HT-29 (cell line): ENCODE data around the gene MGMT. TPM values are rescaled to one million over a fixed set of nuclear protein-coding genes. Genes with fewer than 3 reads are reported as not detected.
A peak's percentile ranks its signal among the peaks of the same experiment; 100 is the strongest.

Source experiments
- DNase-seq: peaks from one replicate; pipeline ENCODE4 v3.0.0-alpha.2; 2015; ENCODE audit warnings: low spot score
- total RNA-seq: library from RNA; depleted of rRNA; stranded (reverse); fragments of >200 nt; shearing (Covaris generic); gene quantifications from 2 replicates; pipeline ENCODE4 v1.2.3, GENCODE V29; 2014

MGMT gene
- total RNA-seq, 1 experiment from 2014 or later, result 32.7 TPM

DNA sequence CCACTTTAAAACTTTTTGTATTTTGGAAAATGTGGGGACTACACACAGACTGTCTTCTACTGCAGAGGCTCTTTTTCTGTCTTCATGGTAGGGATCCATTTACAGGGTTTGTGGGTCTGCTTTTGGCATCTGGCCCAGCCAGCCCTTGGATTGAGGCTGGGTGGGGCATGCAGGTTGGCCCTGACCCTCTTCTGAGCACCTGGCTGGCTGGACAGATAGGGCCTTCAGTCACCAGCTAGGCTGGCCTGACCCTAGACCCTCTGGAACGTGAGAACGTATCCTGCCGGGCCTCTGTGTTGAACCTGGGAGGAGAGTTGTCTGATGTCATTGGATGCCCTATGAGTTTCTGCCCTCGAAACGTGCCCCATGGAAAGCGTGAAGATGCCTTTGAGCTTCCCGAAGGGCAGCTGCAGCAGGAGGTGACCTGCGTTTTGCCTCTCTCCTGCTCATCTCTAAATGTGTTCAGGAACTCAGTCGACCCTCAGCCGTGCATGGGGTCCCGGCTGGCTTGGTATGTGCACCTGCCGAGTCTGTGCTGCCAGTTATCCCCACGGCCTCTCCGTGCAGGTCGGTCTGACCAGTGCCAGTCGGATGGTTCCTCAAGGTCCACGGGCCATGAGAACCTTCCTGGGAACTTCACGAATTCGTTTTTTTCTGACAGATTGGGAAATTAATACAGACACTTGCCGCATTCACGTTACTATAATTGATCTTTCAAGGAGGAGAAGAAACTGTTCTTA is 74.9 kb downstream of the MGMT start:
- no peak for DNase-seq

DNA sequence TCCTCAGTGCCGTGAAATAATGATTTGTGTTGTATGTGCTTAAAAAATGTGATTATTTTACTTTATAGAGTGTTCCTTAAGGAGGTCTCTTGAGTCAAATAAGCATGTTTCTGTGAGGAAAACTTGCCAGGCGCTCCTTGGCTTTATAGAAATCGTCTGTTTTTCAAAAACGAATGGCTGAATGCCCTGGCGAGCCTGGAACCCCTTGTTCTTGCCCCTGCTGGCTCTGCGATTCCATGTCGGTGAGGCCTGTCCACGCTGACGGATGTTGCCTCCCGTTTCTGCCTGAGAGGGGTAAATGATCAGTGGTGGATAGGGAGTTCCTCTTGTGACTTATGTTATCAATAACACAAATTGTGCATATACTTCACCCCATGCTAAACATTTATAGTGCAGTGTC is 75.5 kb downstream of the MGMT start:
- no peak for DNase-seq

DNA sequence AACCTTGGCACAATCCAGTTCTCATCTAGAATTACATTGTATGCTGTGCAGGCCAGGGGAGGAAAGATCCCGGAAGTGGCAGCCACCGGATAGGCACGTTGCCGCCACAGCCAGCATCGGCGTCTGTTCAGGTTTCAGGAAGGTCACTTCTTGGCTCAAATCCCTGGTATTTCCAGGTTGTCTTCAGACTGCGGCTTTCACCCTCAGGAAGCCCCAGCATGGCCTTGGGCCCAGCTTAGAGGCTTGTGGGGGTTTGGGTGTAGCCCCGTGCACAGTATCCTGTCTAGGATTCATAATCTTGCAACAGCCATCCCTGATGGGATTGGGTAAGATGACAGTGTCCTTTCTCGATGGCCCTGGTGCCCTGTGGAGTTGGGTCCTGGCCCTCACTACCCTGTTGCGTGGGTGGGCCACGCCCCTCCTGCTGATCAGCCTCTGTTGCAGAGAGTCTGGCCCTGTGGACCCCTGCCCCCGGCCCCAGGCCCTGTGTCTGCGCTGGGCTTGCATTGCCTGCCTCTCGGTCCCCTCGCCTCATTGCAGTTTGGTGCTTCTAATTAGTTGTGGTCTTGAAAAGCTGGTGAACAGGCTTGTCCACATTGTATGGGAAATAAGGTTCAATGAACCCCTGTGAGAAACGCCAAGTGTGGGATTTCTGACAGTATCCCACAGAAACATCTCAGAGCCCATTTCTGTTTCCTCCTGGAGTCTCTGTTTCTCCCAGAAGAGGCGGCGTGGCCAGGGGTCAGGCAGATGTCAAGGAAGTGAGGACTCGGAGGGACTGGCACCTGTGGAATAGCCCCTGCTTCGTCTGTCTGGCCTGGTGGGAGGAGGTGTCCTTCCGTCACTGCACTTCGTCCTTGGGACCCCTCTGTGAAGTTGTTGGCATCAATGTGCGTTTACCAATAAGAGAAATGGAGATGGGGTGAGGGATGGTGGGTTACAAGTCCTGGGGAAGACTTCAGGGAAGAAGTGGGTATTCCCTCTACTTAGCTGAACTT is 77.5 kb downstream of the MGMT start:
- no peak for DNase-seq

DNA sequence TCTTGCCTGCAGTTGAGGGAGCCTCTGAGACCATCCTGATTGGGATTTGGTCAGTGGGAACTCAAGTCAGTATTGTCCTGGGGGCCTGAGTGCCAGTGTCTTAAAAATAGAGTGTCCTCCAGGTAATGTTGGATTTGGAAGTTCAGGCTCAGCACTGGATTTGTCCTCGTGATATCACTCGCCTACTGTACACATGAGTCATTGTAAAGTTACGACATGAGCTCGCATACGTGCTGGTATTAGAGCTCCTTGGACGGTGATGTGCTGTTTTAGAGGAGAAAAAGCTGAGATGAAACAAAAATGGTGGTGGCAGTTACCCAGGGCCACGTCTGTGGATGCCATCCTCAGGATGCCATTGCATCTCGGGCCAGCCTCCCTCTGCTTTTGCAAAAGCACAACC is 78.2 kb downstream of the MGMT start:
- peak; percentile 39 for DNase-seq

DNA sequence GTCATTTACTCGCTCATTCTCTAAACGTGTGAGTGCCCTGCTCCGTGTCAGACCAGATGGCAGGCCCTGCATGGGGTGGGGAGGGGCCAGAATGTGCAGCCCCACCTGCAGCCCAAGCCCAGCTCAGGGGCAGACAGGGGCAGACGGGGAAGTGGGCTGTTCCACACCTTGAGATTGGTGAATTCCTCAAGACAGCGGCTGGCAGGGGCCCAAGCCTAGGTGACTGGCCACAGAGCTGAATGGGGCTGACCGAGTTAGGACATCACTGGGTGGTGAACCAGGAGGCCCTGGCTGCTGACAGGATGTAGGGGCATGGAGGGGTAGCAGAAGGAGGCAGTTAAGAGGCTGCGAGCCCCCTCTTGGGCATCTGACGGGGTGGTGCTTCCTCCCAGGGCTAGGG is 79.1 kb downstream of the MGMT start:
- DNase-seq, result no peak

DNA sequence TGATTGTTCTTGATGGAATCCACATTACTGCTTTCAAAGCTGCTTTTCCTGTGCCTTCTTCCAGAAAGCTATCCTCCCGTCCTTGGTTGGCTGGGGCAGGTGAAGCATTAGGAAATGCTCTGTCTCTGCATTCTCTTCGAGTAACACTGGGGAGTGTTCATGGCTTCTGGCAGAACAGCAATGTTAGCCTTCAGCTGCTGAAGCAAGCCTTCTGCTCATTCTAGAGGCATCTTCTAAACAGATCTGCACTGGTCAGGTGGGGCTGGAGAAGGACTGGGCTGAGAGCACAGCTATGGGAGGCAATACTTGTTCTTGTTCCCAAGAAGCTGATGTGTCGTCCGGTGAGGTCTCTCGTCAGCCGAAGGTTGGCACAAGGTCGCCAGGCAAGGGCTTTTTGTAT is 80.6 kb downstream of the MGMT start:
- no peak for DNase-seq

DNA sequence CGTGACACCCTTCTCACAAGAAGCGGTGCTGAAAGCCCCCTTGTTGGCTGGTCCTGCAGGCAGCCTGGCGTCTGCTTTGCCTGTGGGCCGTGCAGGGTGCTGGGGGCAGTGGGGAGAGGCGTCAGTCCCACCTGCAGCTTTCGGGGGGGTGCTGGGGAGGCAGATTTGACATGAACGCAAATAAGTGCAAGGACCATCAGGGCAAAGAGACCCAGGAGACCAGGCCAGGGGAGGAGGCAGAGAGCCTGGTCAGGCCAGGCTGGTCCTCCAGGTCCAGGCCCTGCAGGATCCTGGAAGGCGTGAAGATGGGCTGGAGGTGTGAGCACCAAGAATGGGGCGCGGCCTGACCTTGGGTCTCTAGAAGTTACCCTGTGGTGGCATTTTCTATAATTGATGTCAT is 81.6 kb downstream of the MGMT start:
- no peak for DNase-seq

DNA sequence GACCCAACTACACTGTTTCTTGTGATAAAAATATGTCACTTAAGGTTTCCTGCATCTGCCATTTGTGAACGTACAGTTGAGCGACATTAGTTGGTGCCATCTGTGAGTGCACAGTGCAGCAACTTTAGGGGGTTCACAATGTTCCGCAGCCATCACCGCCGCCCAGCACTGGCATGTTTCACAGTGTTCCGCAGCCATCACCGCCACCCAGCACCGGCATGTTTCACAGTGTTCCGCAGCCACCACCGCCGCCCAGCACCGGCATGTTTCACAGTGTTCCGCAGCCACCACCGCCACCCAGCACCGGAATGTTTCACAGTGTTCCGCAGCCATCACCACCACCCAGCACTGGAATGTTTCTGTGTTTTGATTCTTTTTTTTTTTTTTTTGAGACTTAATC is 83.0 kb downstream of the MGMT start:
- peak; percentile 58 for DNase-seq

DNA sequence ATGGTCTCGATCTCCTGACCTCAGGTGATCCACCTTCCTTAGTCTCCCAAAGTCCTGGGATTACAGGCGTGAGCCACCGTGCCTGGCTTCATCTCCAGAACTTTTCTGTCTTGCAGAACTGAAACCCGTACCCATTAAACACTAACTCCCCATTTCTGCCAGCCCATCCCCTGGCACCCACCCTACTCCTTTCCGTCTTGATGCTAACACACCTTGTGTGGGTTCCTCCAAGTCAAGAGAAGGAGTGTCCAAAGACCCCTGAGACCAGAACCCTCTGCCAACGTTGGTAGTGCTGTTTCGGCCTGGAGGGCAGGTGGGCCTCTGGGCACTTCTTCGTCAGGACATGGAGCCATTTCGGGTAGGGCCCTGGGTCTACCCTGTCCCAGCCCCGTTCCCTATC is 83.6 kb downstream of the MGMT start:
- no peak for DNase-seq

DNA sequence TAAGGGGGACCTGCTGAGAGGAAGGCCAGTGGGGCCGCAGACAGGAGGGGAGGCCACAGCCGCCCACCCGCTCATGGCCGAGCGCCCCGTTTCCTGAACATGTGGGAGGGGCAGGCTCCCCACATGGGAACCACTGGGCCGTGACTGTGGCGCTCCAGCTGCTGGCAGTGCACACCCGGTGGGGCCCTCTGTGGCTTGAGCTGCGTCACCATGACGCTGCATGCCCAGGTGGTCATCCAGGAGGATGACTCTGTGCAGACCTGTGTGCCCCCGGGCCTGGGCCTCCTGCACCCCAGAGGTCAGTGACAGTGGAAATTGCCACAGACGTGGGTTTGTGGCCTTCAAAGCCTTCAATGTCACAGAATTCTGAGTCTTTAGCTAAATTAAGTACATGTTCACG is 85.1 kb downstream of the MGMT start:
- DNase-seq, result no peak

DNA sequence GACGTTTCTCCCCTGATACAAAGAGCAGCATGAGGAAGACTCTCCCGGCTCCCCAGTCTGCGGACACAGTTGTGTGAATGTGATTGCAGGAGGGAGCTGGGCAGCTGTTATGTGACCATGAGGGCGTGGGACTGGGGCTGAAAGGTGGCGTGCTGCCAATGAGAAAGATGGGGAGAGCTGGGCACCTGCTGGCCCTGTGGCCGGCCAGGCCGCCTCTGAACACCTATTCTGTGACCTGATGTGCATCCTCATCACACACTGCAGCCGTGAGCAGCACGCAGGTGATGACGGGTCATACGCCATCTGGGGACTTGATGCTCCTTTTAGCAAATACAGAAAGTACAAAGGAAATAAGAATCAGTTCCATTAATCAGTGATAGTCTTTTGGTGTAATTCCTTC is 86.9 kb downstream of the MGMT start:
- DNase-seq, result no peak

DNA sequence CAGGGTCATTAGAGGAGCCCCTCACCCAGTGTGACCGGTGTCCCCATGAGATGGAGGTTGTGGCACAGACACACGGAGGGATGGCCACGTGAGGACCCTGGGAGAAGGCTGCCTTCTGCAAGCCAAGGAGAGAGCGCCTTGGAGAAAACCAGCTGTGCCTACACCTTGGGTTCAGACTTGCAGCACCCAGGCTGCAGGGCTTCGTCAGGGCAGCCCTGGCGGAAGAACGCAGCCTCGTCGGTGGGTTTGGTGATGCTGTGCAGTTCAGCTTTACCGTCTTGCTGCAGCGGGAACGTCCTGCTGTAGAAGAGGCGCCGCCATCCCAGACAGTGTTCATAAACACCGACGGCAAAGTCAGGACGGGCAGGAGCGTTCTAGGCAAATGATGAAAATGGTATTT is 89.3 kb downstream of the MGMT start:
- no peak for DNase-seq

DNA sequence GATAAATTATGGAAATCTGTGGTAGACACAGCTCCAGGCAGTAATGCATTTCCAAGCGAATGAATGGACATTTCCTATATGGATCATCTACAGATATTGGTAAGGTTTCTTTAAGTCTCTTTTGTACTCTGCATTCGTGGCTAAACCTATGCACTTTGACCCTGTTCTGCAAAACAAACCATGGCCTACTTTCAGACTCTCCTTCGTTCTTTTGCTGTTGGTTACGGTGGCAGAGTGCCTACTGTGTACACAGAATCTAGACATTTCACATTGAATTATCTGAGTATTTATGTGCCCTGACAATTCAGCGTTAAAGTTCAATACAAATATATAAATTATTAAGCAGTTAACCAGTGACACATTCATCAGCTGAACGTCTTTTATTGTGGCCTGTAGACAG is 93.3 kb downstream of the MGMT start:
- DNase-seq, result no peak

DNA sequence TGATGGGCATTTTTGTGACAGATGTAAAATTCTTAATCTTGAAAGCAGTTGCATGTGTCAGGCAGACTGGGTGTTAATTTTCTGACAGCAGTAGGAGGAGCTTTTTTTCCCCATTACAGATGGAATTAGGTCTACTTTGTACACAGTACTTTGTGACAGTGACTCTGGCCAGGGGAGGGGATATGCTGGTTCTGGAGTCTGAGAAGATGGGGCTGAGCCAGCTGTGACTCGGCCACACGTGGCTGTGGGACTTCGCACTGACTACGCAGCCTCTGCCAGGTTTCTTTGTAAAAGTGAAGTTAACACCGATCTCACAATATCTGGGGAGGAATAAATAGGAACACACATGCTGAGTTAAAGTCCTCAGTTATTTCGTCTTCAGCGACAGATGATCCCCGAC is 95.4 kb downstream of the MGMT start:
- DNase-seq, result no peak

DNA sequence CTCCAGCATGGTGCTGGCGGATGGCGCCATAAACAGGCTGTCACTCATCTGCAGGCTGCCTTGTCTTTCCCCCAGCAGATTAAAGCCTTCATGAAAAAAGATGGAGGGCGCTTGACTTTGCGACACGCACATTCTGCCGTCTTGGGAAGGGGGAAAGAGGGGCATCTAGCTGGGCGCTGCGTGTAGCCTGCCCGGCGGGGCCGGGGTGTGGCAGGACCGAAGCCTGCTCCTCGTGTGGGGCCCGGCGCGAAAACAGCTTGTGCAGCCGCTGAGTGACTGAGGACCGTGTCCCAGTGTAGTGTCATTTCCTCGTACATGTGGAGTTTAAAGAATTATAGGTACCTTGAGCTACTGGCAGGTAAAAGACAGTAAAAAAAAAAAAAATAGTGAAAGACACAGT is 97.9 kb downstream of the MGMT start:
- no peak for DNase-seq

DNA sequence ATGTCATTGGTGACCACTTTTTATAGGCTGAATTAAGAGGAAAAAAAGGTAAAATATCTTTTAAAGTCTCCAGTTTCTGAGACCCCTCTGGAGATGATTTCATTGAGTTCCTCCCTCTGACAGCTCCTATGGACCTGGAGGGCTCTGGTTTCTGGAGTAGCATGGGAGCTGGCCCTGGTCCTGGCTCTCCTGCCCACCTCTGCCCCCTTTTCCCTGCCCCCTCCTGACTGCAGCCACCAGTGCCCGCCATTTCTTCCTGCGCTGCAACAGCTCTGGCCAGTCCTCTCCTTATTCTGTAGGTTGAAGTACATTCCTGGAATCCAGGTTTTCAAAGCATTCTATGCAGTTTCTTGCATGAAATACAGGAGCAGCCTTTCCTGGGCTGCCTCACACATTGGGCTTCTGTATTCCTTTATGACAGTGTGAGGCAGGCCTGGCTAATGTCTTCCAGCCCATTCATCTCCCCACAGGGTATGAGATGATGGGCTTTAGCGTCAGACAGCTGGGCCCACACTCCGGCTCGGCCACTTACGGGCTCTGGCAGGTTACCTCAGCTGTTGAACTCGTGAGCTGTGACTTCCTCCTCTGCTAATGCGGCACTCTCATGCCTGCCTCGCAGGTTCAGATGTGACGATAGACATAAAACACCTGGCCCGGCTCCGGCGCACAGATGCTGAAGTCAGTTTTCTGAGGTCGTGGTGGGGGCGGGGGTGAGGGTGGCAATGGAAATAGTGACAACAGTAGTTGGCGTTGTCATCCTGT is 101.7 kb downstream of the MGMT start:
- DNase-seq, result no peak

DNA sequence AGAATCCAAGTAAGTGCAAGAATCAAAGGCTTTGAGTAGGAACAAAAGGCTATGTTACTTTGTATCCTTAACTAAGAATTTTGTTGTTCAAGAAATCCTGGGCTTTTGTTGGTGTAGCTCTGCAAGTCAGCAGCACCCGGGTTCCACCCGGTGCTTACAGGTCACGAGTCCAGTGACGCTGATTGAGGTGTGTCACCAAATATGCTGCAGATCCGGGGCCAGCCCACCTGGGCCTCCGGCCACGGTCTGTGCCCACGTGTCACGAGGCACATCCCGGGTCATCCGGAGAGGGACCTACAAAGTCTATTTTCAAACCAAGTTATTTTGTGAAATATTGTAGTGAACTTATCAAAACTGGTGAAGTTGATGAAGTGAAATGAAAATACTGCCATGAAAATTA is 103.1 kb downstream of the MGMT start:
- no peak for DNase-seq

DNA sequence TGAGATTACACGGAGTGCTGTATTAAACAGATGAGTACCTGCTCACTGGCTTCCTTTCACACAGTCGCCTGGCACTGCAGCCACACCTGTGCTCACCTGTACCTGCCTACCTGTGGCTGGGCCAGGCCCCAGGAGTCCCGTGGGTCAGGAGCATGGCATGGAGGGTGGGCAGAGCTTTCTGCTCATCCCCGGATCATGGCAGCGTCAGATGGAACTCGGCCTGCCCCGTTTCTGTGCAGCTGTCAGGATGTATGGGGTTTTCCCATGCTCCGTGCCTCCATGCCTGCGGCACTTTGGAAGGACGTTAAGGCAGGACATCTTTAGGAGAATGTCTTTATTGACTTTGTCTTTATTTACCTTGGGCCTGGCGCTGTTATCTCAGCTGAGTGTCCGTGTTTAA is 112.2 kb downstream of the MGMT start:
- no peak for DNase-seq

DNA sequence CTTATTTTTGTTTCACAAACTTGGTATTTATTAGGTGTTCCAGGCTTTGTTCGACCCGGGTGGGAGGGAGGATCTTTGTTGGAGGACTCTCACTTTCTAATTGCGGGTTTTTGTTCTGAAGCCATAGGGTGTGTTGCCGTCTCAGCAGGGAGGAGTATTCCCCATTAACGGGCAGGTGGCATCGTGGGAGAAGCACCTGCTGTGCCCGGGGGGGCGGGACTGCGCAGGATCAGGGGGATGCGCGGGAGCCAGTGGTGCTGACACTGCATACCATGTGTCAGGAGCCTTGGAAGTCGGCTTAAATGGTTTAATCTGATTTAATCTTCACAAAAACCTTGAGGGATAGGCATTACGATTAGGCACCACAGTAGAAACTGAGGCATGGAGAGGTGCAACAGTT is 113.0 kb downstream of the MGMT start:
- no peak for DNase-seq

DNA sequence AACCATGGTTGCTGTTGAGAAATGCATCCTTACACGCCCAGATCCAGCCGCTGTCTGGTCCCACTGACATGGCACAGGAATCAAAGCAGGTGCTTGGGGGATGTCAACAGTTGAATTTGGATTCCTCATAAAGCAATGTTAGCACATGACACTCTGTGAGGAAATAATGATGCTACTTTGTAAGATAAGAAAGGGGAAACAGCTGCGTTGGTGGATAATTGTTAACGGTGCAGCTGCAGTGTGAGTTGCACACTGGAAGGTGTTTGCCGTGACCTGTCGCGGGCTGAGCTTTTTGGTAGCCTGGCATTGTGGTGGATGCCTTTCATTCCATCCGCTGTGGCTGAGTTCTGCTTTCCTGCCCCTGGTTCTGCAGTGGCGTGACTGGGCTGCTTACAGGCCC is 113.9 kb downstream of the MGMT start:
- no peak for DNase-seq

DNA sequence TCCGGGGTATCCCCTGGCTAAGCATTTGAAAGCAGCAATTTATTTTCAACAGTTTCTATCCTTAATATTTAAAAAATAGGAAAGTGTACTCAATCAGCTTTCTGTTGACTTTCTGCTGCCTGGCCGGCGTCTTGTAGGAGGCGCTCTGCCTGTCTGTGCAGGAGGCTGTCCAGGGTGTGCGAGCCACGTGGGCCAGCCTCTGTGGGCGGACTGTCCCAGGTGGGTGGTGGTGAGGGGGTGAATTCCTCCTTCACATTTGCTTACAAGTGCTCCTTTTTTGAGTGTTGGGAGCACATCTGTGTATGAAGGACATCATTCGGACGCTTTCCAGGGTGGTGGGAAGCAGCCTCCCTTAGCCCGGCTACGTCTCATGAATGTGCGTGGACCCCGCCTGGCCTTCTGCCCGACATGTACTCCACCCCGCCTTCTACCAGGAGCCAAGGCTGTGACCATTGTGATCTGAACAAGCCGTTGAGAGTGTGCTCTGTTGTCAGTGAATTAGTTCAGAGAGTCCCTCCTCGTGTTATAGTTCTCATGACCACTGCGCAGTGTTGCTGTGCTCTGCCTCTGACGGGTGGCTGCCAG is 114.9 kb downstream of the MGMT start:
- no peak for DNase-seq

DNA sequence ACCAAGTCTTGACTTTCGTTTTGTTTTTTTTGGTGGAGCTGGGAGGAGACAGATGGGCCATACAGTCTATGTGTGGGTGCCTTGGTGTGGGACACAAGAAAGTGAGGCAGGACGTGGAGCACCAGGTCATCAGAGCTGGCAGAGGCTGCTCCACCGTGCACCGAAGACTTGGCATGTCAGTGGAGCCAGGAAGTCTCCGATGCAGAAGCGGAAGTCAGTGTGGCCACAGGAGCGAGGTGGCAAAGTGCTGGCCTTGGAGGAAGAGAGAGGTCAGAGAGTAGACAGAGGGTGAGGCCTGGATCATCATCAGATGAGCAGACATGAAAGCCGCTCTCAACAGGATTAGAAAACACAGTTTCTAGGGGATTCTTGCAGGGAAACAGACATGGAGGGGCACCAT is 116.8 kb downstream of the MGMT start:
- DNase-seq, result no peak
